Keratinocyte (primary cell): ENCODE data around the gene DLAT. TPM values are rescaled to one million over a fixed set of nuclear protein-coding genes. Genes with fewer than 3 reads are reported as not detected.
"Not testable (repeated sequence)": the region's sequence is repeated elsewhere in the genome, so short reads cannot be mapped to it uniquely, and the experiment has no call there.

ENCODE experiments used
- DNase-seq: peaks from one replicate; pipeline ENCODE4 v3.0.0-alpha.2; 2011; ENCODE audit warnings: low read depth, missing footprints, low spot score
- FAIRE-seq: peaks from 2 replicates; lab custom pipeline; 2011; peaks lifted over from hg19 to GRCh38; lab: Jason Lieb, UNC
- H2AFZ ChIP-seq: 2 replicates; pipeline ENCODE4 v1.6.0; 2012; ENCODE audit warnings: low read length, control low read depth, inconsistent platforms; ENCODE audit not compliant: control insufficient read depth
- H3K27ac ChIP-seq: 2 replicates; pipeline ENCODE4 v1.5.1; 2011; ENCODE audit warnings: low read length; ENCODE audit not compliant: control insufficient read depth, insufficient read depth
- H3K27me3 ChIP-seq: 3 replicates; pipeline ENCODE4 v1.6.0; 2011; ENCODE audit warnings: low read length; ENCODE audit not compliant: control insufficient read depth, insufficient read depth; ENCODE audit errors: extremely low read depth
- H3K36me3 ChIP-seq, 2 experiments: 2 replicates in 1 of 2; 3 replicates in 1 of 2; pipeline ENCODE4 v1.5.1; 2011; ENCODE audit warnings: low read length in 2 of 2, mild to moderate bottlenecking in 1 of 2; ENCODE audit not compliant: control insufficient read depth in 2 of 2, insufficient read depth in 2 of 2; ENCODE audit errors: extremely low read depth in 1 of 2
- H3K4me1 ChIP-seq: 3 replicates; pipeline ENCODE4 v1.5.1; 2011; ENCODE audit warnings: low read length; ENCODE audit not compliant: control insufficient read depth, insufficient read depth; ENCODE audit errors: extremely low read depth
- H3K4me2 ChIP-seq: 3 replicates; pipeline ENCODE4 v1.6.0; 2011; ENCODE audit warnings: low read depth, low read length; ENCODE audit not compliant: control insufficient read depth, insufficient read depth; ENCODE audit errors: extremely low read depth
- H3K4me3 ChIP-seq, 3 experiments: fragments of 200-600 bp in 1 of 3; sonication (generic) in 1 of 3; 2 replicates in 2 of 3; 3 replicates in 1 of 3; pipeline ENCODE4 v1.5.1; 2011 to 2016; ENCODE audit warnings: low read length in 3 of 3, mild to moderate bottlenecking in 3 of 3, control low read depth in 2 of 3, inconsistent platforms in 1 of 3, low read depth in 1 of 3, mixed read lengths in 1 of 3, mixed run types in 1 of 3, moderate library complexity in 1 of 3; ENCODE audit not compliant: control insufficient read depth in 2 of 3, insufficient read depth in 2 of 3; ENCODE audit errors: extremely low read depth in 1 of 3
- H3K79me2 ChIP-seq: 2 replicates; pipeline ENCODE4 v1.6.0; 2012; ENCODE audit warnings: low read length; ENCODE audit not compliant: control insufficient read depth, insufficient read depth
- H3K9ac ChIP-seq: 3 replicates; pipeline ENCODE4 v1.6.0; 2011; ENCODE audit warnings: low read length; ENCODE audit not compliant: control insufficient read depth, insufficient read depth; ENCODE audit errors: extremely low read depth
- H3K9me1 ChIP-seq: 3 replicates; pipeline ENCODE4 v1.6.0; 2011; ENCODE audit warnings: low read length; ENCODE audit not compliant: control insufficient read depth, insufficient read depth; ENCODE audit errors: extremely low read depth
- H3K9me3 ChIP-seq: 2 replicates; pipeline ENCODE4 v1.5.1; 2012; ENCODE audit warnings: low read depth, low read length; ENCODE audit not compliant: control insufficient read depth
- H4K20me1 ChIP-seq: 3 replicates; pipeline ENCODE4 v1.6.0; 2011; ENCODE audit warnings: low read length; ENCODE audit not compliant: control insufficient read depth, insufficient read depth; ENCODE audit errors: extremely low read depth
- CTCF ChIP-seq, 3 experiments: IDR thresholded peaks in 1 of 3; conservative IDR thresholded peaks in 1 of 3; optimal IDR thresholded peaks in 1 of 3; 2 replicates in 2 of 3; 3 replicates in 1 of 3; pipeline versions ENCODE3 to v1.5.1; 2011; ENCODE audit warnings: low read length in 3 of 3, mild to moderate bottlenecking in 3 of 3, moderate library complexity in 2 of 3, control low read depth in 1 of 3, inconsistent platforms in 1 of 3; ENCODE audit not compliant: insufficient read depth in 2 of 3; ENCODE audit errors: extremely low read depth in 1 of 3
- EZH2 ChIP-seq: IDR thresholded peaks from one replicate; pipeline ENCODE4 v1.6.1; 2012; ENCODE audit warnings: inconsistent platforms, mild to moderate bottlenecking, low read length, moderate library complexity
- dilution Hi-C: fragments of 300-500 bp; cut with MboI; formaldehyde crosslinking; loops from one replicate; pipeline ENCODE4 v1.7.0; 2020; ENCODE audit warnings: low sequenced_read_pairs; ENCODE audit not compliant: extremely low pct_ligation_motif_present
- polyA plus RNA-seq, 5 experiments: library from polyadenylated mRNA; depleted of rRNA in 3 of 5; stranded (reverse) in 3 of 5; stranded (forward) in 1 of 5; unstranded in 1 of 5; fragments of >200 nt; gene quantifications; 1 replicate in 1 of 5; 2 replicates in 3 of 5; 3 replicates in 1 of 5; pipeline versions ENCODE4 v1.2.1 to v1.2.3, GENCODE V29; 2011 to 2012; ENCODE audit warnings: missing spikeins in 2 of 5, low read depth in 1 of 5, low replicate concordance in 1 of 5

DLAT gene
- polyA plus RNA-seq, 1 donor (not counting 4 experiments of a cell fraction or from before 2014, with no cell fraction given), result 41.9 TPM

- TF ChIP-seq EZH2, result no peak
- peak; percentile 15 to 43 (median 42) for TF ChIP-seq CTCF (optimal IDR thresholded peaks at IDR 0.05 in 1 of 3, IDR thresholded peaks at IDR 0.05 in 1 of 3, conservative IDR thresholded peaks at IDR 0.05 in 1 of 3; ENCODE audit: extremely low read depth in 1 of 3, insufficient read depth in 2 of 3, low read length in 3 of 3)
- no peaks in the 10 kb centered on the region for H3K79me2 ChIP-seq
- H3K9me3 ChIP-seq, result no peaks in the 10 kb centered on the region
- H3K4me3 ChIP-seq, result no peak overlapping the region
- FAIRE-seq (no peak), DNase-seq (no peak)
- H3K4me1 ChIP-seq, result no peaks in the 10 kb centered on the region
- H3K36me3 ChIP-seq, result peaks cover 0 to 4% of the 10 kb centered on the region in 2 experiments
- H3K9ac ChIP-seq, result no peak overlapping the region
- no peak overlapping the region for H3K27ac ChIP-seq
- dilution Hi-C loops, result no loop called here
- no peaks in the 10 kb centered on the region for H3K9me1 ChIP-seq
- H3K4me2 ChIP-seq, result no peak overlapping the region
- H4K20me1 ChIP-seq, result no peaks in the 10 kb centered on the region
- H3K27me3 ChIP-seq, result no peaks in the 10 kb centered on the region
- H2AFZ ChIP-seq, result no peak overlapping the region
Observed at GRCh38 chr11:112004389-112004788, 20.8 kb upstream of the DLAT start.

DNA sequence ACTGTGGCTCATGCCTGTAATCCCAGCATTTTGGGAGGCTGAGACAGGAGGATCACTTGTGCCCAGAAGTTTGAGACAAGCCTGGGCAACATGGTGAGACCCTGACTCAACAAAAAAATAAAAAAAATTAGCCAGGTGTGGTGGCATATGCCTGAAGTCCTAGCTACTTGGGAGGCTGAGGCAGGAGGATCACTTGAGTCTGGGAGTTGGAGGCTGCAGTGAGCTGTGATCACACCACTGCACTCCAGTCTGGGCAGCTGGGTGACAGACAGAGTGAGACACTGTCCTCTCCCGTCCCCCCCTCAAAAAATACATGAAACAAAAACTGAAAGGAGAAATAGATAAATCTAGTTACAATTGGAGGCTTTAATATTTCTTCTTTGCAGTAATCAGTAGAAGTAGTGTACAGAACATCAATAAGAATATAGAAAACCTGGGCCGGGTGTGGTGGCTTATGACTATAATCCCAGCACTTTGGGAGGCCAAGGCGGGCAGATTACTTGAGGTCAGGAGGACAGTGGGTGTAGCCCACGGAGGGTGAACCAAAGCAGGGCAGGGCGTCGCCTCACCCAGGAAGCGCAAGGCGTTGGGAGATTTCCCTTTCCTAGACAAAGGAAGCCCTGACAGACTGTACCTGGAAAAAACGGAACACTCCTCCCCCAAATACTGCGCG is 19.6 kb upstream of the DLAT start:
- Histone ChIP-seq H4K20me1 (no peaks in the 10 kb centered on the region), H2AFZ (no peak overlapping the region), H3K79me2 (no peaks in the 10 kb centered on the region), H3K9ac (no peak overlapping the region), H3K27me3 (no peaks in the 10 kb centered on the region), H3K9me1 (no peaks in the 10 kb centered on the region), H3K27ac (no peak overlapping the region), H3K4me3 (no peak overlapping the region), H3K4me1 (no peaks in the 10 kb centered on the region), H3K9me3 (no peaks in the 10 kb centered on the region), H3K4me2 (no peak overlapping the region), H3K36me3 (peaks cover 0 to 4% of the 10 kb centered on the region in 2 experiments)
- no peak for TF ChIP-seq CTCF (optimal IDR thresholded peaks at IDR 0.05 in 1 of 3, IDR thresholded peaks at IDR 0.05 in 1 of 3, conservative IDR thresholded peaks at IDR 0.05 in 1 of 3; ENCODE audit: extremely low read depth in 1 of 3, insufficient read depth in 2 of 3, low read length in 3 of 3)
- TF ChIP-seq EZH2, result no peak
- dilution Hi-C loops, result no loop called here
- DNase-seq, result no peak
- no peak for FAIRE-seq

DNA sequence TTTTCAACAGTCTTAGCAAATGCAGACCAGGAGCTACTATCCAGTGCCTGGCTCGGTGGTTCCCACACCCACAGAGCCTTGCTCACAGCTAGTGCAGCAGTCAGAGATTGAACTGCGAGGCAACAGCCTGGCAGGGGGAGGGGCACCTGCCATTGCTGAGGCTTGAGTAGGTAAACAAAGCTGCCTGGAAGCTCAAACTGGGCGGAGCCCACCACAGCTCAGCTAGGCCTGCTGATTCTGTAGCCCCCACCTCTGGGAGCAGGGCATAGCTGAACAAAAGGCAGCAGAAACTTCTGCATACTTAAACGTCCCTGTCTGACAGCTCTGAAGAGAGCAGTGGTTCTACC is 19.1 kb upstream of the DLAT start:
- H3K9me1 ChIP-seq, dilution Hi-C loops, H3K4me3 ChIP-seq, H3K9me3 ChIP-seq, H4K20me1 ChIP-seq, FAIRE-seq, H3K27me3 ChIP-seq, H3K79me2 ChIP-seq, H3K4me2 ChIP-seq, H3K4me1 ChIP-seq, H3K9ac ChIP-seq, H3K27ac ChIP-seq, H2AFZ ChIP-seq, DNase-seq, H3K36me3 ChIP-seq: not testable (repeated sequence)

DNA sequence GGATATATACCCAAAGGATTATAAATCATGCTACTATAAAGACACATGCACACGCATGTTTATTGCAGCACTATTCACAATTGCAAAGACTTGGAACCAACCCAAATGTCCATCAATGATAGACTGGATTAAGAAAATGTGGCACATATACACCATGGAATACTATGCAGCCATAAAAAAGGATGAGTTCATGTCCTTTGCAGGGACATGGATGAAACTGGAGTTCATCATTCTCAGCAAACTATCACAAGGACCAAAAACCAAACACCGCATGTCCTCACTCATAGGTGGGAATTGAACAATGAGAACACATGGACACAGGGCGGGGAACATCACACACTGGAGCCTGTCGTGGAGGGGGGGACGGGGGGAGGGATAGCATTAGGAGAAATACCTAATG is 13.8 kb upstream of the DLAT start:
- H3K9ac ChIP-seq, H3K79me2 ChIP-seq, H2AFZ ChIP-seq, dilution Hi-C loops, H3K9me1 ChIP-seq, H4K20me1 ChIP-seq, H3K27ac ChIP-seq, H3K4me1 ChIP-seq, DNase-seq, H3K4me2 ChIP-seq, FAIRE-seq, H3K4me3 ChIP-seq, H3K9me3 ChIP-seq, H3K27me3 ChIP-seq, H3K36me3 ChIP-seq: not testable (repeated sequence)
